NB4 (cell line): ENCODE results near the gene MC2R.

ENCODE experiments used
- DNase-seq: peaks from one replicate; pipeline ENCODE4 v3.0.0; 2010; ENCODE audit warnings: low read depth
- H3K4me3 ChIP-seq: one replicate; pipeline ENCODE4 v1.5.1; 2011; ENCODE audit warnings: mild to moderate bottlenecking, low read depth, low read length, moderate library complexity
- MYC ChIP-seq: IDR thresholded peaks from 2 replicates; pipeline ENCODE4 v1.6.1; 2011; ENCODE audit warnings: low read depth, low read length
- POLR2A ChIP-seq: IDR thresholded peaks from 2 replicates; pipeline ENCODE4 v1.6.1; 2011; ENCODE audit warnings: mild to moderate bottlenecking; ENCODE audit not compliant: insufficient read length; ENCODE audit errors: extremely low read depth
- TF ChIP-seq, protein P1 (sequence below): IDR thresholded peaks from 2 replicates; pipeline ENCODE4 v1.6.1; 2011; ENCODE audit warnings: low read depth, low read length
- TF ChIP-seq, protein P2 (sequence below): IDR thresholded peaks from one replicate; pipeline ENCODE4 v1.5.1; 2012; ENCODE audit warnings: low read depth, low read length

MC2R gene

DNA sequence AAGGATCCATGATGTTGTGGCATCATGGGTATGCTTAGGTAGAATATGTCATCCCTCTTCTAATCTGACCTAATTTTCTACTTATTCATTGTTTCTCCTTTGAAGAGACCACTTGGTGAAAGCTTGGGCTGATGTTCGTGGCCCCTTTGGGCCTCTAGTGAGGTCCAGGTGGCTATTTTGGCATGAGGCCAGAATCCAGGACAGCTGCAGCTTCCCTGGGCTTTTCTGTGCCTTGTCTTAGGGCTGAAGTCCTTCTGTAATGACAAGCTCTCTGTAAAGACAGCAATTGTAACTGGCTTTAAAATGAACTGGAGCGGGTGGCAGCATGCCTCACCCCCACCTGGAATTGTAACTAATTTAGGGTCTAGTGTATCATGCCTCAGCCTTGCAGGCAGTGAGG, 15.6 kb upstream of the MC2R start:
- no peak for DNase-seq
- no peak overlapping the region for H3K4me3 ChIP-seq
- TF ChIP-seq MYC (no peak), POLR2A (no peak)
- TF ChIP-seq, protein P1, sequence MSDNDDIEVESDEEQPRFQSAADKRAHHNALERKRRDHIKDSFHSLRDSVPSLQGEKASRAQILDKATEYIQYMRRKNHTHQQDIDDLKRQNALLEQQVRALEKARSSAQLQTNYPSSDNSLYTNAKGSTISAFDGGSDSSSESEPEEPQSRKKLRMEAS: no peak
- TF ChIP-seq, protein P2, sequence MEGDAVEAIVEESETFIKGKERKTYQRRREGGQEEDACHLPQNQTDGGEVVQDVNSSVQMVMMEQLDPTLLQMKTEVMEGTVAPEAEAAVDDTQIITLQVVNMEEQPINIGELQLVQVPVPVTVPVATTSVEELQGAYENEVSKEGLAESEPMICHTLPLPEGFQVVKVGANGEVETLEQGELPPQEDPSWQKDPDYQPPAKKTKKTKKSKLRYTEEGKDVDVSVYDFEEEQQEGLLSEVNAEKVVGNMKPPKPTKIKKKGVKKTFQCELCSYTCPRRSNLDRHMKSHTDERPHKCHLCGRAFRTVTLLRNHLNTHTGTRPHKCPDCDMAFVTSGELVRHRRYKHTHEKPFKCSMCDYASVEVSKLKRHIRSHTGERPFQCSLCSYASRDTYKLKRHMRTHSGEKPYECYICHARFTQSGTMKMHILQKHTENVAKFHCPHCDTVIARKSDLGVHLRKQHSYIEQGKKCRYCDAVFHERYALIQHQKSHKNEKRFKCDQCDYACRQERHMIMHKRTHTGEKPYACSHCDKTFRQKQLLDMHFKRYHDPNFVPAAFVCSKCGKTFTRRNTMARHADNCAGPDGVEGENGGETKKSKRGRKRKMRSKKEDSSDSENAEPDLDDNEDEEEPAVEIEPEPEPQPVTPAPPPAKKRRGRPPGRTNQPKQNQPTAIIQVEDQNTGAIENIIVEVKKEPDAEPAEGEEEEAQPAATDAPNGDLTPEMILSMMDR: no peak

DNA sequence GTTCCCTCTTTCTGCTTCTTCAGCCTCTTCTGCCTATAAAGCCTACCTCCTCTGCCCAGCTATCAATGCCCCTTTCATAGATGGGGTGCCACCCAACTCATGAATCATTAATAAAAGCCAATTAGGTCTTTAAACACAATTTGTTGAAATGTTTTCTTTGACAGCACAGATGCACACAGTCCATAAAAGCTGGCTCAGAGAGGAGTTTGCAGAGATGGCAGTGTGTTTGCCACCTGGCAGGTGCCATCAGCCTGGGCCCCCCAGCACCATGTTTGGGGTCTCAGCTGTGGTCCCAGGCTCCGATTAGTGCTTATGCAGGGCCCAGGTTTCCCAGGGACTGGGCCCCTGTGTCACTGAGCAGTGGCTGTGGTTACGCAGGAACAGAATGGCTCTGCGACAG, 7.9 kb upstream of the MC2R start:
- H3K4me3 ChIP-seq: no peak overlapping the region
- TF ChIP-seq POLR2A: no peak
- TF ChIP-seq, protein P1: no peak
- TF ChIP-seq MYC: no peak
- TF ChIP-seq, protein P2: no peak
- no peak for DNase-seq

DNA sequence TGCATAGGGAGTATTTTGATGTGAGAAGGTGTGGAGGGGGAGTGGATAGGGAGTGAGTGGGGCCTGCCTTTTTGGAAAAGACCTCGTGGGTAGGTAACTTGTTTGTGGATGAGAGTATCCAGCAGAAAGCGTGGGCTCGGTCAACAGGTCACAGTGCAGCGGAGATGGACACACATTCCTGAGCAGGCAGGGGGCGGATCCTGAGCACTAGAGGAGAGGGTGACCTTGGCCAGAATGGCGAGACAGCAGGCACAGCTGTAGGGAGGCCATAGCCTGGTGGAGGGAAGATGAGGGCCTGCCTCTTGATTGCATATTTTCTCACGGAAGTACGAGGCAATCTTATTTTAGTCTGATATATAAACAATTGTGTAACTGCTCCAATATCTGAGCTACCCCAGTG, 3.6 kb upstream of the MC2R start:
- TF ChIP-seq POLR2A (no peak), MYC (no peak)
- TF ChIP-seq, protein P2: no peak
- TF ChIP-seq, protein P1: no peak
- no peak for DNase-seq
- no peak overlapping the region for H3K4me3 ChIP-seq

DNA sequence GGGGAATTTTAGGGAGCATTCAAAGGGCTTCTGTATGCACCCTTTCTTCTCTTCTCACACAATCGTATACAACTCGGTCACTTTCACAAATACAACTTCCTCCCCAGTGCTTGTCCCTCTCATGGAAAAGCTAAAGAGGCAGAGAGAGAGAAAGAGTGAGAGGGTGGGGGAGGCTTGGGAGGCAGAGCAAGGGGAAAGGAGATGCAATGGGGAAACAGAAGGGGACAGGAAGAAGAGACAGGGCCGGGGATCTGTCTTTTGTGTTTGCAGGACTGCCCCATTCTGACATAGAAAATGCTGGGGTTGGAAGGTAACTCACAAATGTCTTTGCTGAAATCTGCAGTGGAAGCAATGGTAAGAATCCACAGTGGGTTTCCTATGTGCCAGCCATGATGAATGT, 2.1 kb upstream of the MC2R start:
- H3K4me3 ChIP-seq: no peak overlapping the region
- no peak for DNase-seq
- TF ChIP-seq, protein P1: no peak

DNA sequence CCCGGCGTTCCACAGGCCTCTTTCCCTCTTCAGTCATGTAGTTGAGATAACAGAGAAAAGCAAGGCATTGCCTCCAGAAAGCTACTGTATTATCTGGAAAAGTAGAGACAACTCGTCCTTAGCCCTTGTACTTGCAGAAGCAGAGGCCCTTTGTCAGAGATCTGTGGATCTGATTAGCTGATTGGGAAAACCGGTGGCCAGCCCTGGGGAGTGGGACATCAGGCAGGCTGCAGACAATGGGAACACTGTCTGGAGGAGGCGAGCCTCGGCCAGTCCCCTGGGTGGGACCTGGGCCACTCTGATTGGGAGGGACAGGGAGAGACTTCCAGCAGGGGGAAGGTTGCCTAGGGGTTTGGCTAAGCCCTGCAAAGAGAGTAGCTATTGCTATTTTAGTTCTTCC, 1.2 kb upstream of the MC2R start:
- H3K4me3 ChIP-seq: no peak overlapping the region
- no peak for DNase-seq
- TF ChIP-seq MYC: no peak

DNA sequence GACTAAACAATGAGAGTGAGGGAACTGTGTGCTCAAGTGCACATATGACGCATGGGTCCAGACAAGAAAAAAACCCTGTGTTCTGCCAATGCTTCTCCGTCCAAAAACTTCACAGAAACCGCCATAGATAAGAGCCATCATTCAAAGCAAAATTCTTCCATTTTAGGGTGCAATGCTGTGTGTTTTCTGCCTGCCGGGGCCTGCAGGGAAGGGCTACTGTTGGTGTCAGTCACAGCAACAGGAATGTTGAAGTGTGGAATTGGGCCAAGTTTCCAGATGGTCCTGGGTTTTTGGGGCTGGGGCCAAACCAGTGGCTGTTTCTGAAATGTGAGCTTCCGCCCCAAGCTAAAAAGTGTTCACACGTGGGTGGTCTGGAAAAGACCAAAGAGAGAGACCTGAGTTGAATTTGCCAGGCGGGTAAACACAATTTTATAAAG, 677 bp upstream of the MC2R start:
- no peak for DNase-seq

DNA sequence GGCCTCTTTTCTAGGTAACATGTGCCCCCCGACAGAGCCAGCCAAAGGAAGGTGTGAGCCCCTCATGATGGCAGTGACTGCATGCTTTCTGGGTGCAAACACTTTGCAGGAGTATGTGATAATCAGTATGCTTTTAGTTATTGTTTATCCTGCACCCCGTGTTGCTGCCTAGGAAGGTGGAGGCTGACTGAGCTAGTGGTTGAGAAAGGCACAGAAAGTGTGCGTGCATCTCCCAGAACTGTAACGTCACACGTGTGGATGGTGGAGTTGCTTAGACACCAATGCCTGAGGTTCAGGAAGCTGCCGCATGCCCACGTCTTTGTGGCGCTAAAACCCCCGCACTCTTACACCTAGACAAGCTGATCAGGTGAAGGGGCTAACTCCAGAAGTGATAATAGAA, 580 bp downstream of the MC2R start:
- H3K4me3 ChIP-seq: no peak overlapping the region
- DNase-seq: no peak
- TF ChIP-seq, protein P1: no peak
- TF ChIP-seq POLR2A: no peak

More for the DNA sequence above, 677 bp upstream of the MC2R start:
- H3K4me3 ChIP-seq: no peak overlapping the region
- TF ChIP-seq, protein P1: no peak
- TF ChIP-seq POLR2A (no peak), MYC (no peak)
- TF ChIP-seq, protein P2: no peak
